HG02623 (cell line): ENCODE results near the gene YBX3.

ENCODE experiments used
- ATAC-seq: cut with Tn5 transposase; IDR thresholded peaks from one replicate; pipeline ENCODE4 v1.9.1; 2021; ENCODE audit warnings: moderate library complexity; ENCODE audit not compliant: unreplicated experiment

YBX3 gene

GRCh38 chr12:10672231-10672868, 50.8 kb downstream of the YBX3 start:
- ATAC-seq: no peak

GRCh38 chr12:10669533-10669932, 53.6 kb downstream of the YBX3 start:
- no peak for ATAC-seq

GRCh38 chr12:10668526-10668925, 54.6 kb downstream of the YBX3 start:
- ATAC-seq: no peak

- ATAC-seq: no peak
These were observed 55.5 kb downstream of the YBX3 start for GRCh38 chr12:10667581-10667980.

- no peak for ATAC-seq
These were observed 58.6 kb downstream of the YBX3 start for GRCh38 chr12:10664499-10664898.

- ATAC-seq: no peak
These were observed 59.3 kb downstream of the YBX3 start for GRCh38 chr12:10663869-10664268.

GRCh38 chr12:10661338-10661737, 61.8 kb downstream of the YBX3 start:
- ATAC-seq: no peak

- no peak for ATAC-seq
These were observed 69.1 kb downstream of the YBX3 start for GRCh38 chr12:10654003-10654402.

- no peak for ATAC-seq
These were observed 70.9 kb downstream of the YBX3 start for GRCh38 chr12:10652192-10652591.
